Hematopoietic multipotent progenitor cell treated with erythropoietin and hydrocortisone succinate and interleukin-3 and kit ligand, for 8 days (in vitro differentiated cells): ENCODE measurements around the gene NLN.

Source experiments
- DNase-seq: peaks from one replicate; pipeline ENCODE4 v3.0.0-alpha.2; 2015

The NLN gene

DNA sequence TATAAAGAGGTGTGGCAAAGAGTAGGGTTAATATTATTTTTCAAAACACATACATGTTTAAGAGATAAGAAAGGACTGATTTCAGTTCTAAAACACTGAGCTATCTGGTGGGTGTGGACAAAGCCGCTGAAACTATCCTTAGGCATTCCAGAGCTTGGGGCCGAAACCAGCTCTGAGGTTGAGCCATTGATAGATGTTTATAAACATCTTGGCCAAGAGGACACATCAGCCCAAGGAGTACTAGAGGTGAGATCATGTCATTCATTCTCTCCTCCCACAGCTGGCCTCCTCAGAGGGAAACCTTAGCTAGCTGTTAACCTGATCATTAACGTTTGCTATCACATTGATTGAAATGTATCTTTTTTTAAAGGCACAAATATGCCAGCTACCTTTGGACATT lies 89.9 kb downstream of the NLN start:
- DNase-seq, result no peak

DNA sequence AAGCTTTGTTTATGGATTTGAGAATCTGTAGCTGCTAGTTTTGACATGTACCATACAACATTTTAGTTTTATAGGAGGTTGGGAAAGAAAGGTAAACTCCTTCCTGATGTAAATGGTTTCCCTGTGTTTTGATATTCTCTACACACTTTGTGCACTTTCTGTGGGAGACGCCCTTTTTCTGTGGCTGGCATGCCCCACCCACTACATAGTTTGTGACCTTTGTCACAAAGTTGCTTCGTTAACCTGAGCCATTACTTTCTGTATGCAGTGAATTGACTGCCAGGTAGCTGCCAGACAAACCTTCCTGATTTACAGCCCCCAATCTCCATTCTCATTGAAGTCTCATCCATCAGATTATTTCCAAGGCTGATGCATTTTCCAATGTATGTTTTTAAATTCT lies 90.6 kb downstream of the NLN start:
- no peak for DNase-seq

GRCh38 chr5:65813174-65813573 lies 91.2 kb downstream of the NLN start:
- no peak for DNase-seq

- no peak for DNase-seq
These were observed 93.2 kb downstream of the NLN start for GRCh38 chr5:65815161-65815560.

GRCh38 chr5:65816729-65817128 lies 94.7 kb downstream of the NLN start:
- no peak for DNase-seq

DNA sequence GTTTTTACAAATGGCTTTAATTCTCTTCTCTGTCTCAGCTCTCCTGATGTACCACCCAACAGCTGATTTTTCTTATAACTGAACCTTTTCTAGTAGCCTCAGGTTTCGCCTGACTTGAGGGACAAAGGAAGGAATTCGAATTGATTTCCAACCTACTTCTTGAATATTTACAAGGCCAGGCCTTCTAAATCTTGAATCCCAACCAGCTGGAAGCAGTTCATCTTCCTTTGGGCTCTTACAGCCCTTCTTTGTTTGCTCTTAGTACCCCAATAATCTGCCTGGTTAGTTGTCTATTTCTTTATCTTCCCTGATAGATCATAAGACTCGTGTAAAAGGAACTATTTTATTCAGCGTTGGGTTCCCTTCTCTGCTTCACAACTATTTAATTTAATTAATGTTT lies 95.9 kb downstream of the NLN start:
- no peak for DNase-seq

DNA sequence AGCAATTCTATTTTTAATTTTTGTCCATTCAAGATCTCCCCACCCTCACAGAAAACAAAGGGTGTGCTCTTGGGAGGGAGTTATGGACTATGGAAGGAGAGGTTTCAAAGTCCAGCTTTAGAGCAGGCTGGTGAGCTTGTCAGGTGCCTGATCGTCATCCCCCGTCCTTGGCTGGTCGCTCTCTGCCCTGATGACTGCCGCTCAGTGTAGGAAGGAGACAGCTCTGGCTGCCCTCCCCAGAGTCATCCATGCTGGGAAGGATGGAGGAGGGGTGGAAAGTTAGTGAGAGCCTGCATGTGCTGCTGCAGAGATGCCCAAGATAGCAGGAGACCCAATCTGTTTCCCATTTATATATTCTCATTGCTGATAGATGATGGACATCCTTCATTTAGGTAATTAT lies 96.6 kb downstream of the NLN start:
- no peak for DNase-seq

GRCh38 chr5:65819215-65819904 lies 97.4 kb downstream of the NLN start:
- DNase-seq, result no peak

DNA sequence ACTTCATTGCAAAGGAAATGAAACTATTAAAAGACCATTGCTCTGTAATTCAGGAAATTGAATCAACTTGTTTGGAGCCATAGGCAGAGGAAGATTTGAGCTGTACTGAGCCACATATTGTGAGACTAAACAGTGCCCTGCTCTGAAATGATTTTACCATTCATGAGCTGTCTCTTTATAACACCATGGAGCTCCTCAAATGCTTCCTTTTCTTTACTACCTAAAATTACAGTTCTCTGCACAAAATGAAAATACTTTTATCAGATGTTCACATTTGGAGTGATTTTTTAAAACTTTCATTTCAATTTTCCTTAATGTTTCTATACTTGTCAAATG lies 97.9 kb downstream of the NLN start:
- no peak for DNase-seq

GRCh38 chr5:65820373-65820772 lies 98.4 kb downstream of the NLN start:
- DNase-seq, result no peak

DNA sequence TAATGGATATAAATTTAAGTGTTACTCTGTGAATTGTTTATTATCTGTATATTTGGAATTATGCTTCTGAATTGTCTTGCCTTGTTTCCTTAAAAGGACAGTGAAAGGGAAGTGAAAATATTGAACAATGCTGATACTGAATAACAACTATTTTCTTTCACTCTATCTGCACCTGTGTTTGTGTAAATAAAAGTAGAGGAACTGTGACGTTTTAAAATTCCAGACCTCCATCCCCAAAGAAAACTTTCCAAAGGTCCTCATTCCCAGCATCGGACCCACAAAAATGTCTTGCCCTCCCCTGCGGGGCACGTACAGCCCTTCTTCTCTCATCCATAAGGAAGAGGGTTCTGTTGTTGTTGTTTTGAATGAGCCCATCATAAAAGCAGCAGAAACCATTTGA lies 100.0 kb downstream of the NLN start:
- DNase-seq, result no peak

DNA sequence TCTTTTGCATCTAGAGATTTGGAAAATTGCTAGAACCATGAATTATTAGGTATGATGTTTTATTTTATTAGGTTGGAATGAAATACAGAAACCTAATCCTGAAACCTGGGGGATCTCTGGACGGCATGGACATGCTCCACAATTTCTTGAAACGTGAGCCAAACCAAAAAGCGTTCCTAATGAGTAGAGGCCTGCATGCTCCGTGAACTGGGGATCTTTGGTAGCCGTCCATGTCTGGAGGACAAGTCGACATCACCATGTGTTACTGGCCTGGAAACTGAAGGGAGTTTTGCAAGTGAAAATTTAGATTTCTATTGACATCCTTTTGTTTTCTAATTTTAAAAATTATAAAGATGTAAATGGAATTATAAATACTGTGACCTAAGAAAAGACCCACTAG lies 100.7 kb downstream of the NLN start:
- DNase-seq, result no peak

GRCh38 chr5:65823204-65823603 lies 101.2 kb downstream of the NLN start:
- DNase-seq, result no peak

GRCh38 chr5:65823845-65824445 lies 101.9 kb downstream of the NLN start:
- no peak for DNase-seq

GRCh38 chr5:65825408-65826328 lies 103.7 kb downstream of the NLN start:
- peak; percentile 41 for DNase-seq

DNA sequence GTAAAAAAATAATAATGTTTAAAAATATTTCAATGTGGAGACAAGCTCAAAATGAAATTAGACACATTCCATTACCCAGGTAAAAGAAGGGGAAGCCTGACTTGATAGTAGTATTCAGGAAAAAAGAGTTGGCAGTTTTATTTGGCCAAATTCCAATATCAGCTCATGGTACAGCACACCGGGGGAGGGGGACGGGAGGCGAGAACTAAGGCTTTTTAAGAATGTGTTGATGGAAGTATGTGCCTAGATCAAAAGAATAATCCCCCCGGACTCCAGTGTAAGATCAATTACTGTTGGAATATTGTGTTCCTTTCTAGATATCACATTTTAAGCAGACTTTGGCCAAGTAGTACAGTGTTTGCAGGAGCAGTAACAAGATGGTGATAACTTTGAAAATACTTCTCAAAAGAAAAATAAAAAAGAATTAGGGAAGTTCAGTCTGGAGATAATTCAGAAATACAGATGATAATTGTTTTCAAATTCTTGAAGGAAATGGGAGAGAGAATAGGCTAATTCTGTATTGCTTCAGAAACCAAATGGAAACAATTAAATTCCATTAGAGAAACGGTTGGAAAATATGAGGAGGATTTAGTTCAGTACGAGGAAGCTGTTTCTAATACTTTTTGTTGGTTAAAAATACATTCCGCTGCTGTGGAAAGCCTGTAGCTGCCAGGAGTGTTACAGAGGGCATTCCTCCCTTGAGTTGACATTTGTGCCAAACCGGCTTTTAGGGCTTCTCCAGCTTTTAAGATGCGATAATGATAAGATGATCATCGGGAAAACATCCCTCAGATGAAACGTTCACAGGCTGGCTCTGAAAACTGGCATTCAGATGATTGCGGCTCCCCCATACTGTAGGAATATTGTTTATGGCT lies 106.3 kb downstream of the NLN start:
- no peak for DNase-seq

DNA sequence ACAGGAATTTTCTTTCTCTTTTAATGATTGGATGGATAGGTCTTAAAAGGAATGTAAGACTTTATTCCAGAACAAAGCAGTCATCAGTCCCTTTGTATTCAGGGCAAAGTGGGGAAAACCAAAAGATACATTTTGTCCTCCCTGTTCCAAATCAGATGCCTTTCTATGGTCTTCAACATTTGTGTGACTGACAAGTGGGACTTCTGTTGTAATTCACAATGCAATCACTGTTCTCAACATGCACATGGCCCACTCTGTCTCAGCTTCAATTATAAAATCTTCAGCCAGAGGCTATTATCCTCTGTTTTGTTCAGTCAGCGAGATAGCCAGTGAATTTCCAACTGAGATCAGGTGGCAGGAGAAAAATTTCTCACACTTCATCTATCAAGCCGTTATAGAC lies 108.9 kb downstream of the NLN start:
- no peak for DNase-seq

- DNase-seq, result no peak
These were observed 109.3 kb downstream of the NLN start for GRCh38 chr5:65831276-65831675.

- no peak for DNase-seq
These were observed 110.1 kb downstream of the NLN start for GRCh38 chr5:65832152-65832551.

DNA sequence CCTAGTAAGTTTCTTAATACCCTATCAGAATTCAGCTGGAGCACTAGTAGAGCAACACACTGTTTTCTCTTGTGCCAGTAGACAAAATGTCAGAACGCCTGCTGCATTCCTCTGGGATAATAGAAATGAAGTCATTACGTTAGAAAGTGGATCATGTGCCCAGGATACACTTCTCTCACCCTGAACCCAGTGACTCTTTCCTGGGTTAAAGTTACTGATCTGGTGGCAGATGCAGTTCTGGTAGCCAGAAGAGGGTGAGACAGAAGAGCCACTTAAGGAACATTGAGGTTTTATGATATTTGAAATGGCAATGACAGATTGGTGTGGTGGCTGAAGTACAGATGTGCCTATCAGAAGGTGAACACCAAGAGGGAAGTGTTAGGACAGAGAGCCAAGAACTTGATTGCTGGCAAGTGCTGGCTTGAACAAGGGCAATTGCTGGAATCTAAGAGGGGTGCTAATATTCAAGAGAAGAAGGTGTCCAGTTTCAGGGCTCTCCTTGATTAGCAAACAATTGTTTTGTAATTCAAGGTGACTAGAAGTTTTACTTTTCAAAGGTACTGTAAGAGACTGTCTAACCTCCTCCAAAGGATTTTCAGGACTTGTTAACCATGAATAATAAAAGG lies 110.7 kb downstream of the NLN start:
- no peak for DNase-seq

- DNase-seq, result no peak
These were observed 111.8 kb downstream of the NLN start for GRCh38 chr5:65833780-65834179.

GRCh38 chr5:65834306-65834705 lies 112.3 kb downstream of the NLN start:
- DNase-seq, result no peak

GRCh38 chr5:65835191-65835590 lies 113.2 kb downstream of the NLN start:
- DNase-seq, result no peak
